ENCODE results near the gene NDUFA8. TPM values are rescaled to one million over a fixed set of nuclear protein-coding genes. Genes with fewer than 3 reads are reported as not detected.

The NDUFA8 gene
- total RNA-seq, 1 experiment from 2014 or later: 84.6 TPM

DNA sequence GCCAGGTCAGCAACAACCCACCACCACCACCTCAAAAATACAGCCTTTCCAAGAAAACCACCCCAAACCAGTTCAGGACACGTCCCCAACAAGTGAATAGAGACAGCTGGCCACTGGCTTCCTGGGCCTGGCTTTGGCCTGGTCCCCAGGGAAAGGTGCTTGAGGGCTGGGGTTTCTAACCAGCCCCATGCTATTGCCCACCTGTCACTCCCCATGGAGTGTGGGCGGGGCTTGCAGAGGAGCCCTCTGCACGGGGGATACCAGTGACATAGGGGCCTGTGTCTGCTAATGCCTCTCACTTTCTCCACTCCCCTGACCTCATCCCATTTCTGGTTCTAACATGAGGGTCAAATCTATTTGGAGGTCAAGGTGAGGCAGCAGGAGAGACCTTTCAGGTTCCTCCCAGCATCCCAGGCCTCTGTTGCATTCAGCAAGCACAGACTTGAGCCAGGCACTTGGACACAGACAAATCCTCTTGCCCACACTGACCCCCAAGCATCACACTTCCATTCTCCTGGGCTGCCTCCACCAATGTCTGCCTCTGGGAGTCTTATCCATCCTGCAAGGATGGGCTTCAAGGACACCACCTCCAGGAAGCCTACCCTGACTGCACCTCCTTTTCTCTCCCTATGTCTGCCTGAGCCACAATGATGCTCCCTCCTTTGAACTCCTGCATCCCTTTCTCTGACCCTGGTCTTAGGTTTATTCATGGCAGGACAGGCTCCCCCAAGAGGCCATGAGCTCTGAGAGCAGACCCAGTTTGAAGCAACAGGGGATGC, 50.4 kb downstream of the NDUFA8 start:
- POLR2A ChIA-PET (ENCODE audit: unreplicated experiment): no interaction called here
- H2AFZ ChIP-seq: no peak overlapping the region
- H3K4me1 ChIP-seq (replicated peaks; ENCODE audit: insufficient read depth): no peaks in the 10 kb centered on the region
- no peaks in the 10 kb centered on the region for H3K9me2 ChIP-seq (ENCODE audit: insufficient read depth)
- TF ChIP-seq, protein P1, sequence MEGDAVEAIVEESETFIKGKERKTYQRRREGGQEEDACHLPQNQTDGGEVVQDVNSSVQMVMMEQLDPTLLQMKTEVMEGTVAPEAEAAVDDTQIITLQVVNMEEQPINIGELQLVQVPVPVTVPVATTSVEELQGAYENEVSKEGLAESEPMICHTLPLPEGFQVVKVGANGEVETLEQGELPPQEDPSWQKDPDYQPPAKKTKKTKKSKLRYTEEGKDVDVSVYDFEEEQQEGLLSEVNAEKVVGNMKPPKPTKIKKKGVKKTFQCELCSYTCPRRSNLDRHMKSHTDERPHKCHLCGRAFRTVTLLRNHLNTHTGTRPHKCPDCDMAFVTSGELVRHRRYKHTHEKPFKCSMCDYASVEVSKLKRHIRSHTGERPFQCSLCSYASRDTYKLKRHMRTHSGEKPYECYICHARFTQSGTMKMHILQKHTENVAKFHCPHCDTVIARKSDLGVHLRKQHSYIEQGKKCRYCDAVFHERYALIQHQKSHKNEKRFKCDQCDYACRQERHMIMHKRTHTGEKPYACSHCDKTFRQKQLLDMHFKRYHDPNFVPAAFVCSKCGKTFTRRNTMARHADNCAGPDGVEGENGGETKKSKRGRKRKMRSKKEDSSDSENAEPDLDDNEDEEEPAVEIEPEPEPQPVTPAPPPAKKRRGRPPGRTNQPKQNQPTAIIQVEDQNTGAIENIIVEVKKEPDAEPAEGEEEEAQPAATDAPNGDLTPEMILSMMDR (conservative IDR thresholded peaks at IDR 0.05): no peak
- no peak for TF ChIP-seq EZH2 (IDR thresholded peaks at IDR 0.05; ENCODE audit: low read depth)
- BruUV-seq (replicated peaks): no TSS peak
- no peaks in the 10 kb centered on the region for H4K20me1 ChIP-seq (ENCODE audit: insufficient read depth)
- intact Hi-C loops (cut with micrococcal nuclease; ENCODE audit: unreplicated experiment): no loop called here
- CTCF ChIA-PET: no interaction called here
- no peaks in the 10 kb centered on the region for H3K79me2 ChIP-seq (ENCODE audit: low read depth)
- H3F3A ChIP-seq (ENCODE audit: insufficient read depth, low read depth): no peaks in the 10 kb centered on the region
- no peaks in the 10 kb centered on the region for H3K36me3 ChIP-seq (ENCODE audit: low read depth)
- H3K9me3 ChIP-seq (ENCODE audit: insufficient read depth, low read depth): no peaks in the 10 kb centered on the region
- peaks cover 32% of the 10 kb centered on the region for H3K27me3 ChIP-seq (ENCODE audit: insufficient read depth, low read depth)
- no peak overlapping the region for H3K27ac ChIP-seq
- DNase-seq: no peak
- no peak overlapping the region for H3K4me2 ChIP-seq
- H3K4me3 ChIP-seq: no peak overlapping the region

- POLR2A ChIA-PET (ENCODE audit: unreplicated experiment): no interaction called here
- Histone ChIP-seq H3K9me2 (ENCODE audit: insufficient read depth) (no peaks in the 10 kb centered on the region), H3K79me2 (ENCODE audit: low read depth) (no peaks in the 10 kb centered on the region), H3K27me3 (ENCODE audit: insufficient read depth, low read depth) (peaks cover 16% of the 10 kb centered on the region), H2AFZ (no peak overlapping the region), H3K4me3 (no peak overlapping the region), H4K20me1 (ENCODE audit: insufficient read depth) (no peaks in the 10 kb centered on the region), H3F3A (ENCODE audit: insufficient read depth, low read depth) (no peaks in the 10 kb centered on the region), H3K4me2 (no peak overlapping the region), H3K4me1 (replicated peaks; ENCODE audit: insufficient read depth) (no peaks in the 10 kb centered on the region), H3K9me3 (ENCODE audit: insufficient read depth, low read depth) (no peaks in the 10 kb centered on the region), H3K27ac (no peak overlapping the region), H3K36me3 (ENCODE audit: low read depth) (no peaks in the 10 kb centered on the region)
- BruUV-seq (replicated peaks): no TSS peak
- intact Hi-C loops (cut with micrococcal nuclease; ENCODE audit: unreplicated experiment): no loop called here
- no peak for TF ChIP-seq EZH2 (IDR thresholded peaks at IDR 0.05; ENCODE audit: low read depth)
- TF ChIP-seq, protein P1 (conservative IDR thresholded peaks at IDR 0.05): no peak
- CTCF ChIA-PET: no interaction called here
- no peak for DNase-seq
These were observed 52.2 kb downstream of the NDUFA8 start for GRCh38 chr9:122107291-122107805.

DNA sequence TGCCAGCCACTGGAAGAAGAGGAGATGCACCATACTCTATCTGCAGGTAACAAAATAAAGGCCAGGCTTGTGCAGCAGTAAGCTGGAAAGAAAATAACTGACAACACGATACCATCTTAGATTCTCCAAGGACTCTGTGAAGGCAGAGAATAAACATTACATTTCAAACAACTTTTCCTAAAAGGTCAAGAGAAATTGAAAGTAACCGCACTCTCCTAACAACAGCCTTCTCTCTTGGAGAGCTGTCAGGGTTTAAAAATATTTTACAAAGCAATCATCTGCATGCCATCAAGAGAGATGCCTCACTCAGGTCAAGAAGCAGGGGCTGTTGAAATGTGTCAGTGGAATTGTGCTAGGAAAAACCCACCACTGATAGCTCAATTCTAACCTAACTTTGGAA, 53.0 kb downstream of the NDUFA8 start:
- Histone ChIP-seq H3K27me3 (ENCODE audit: insufficient read depth, low read depth) (peaks cover 14% of the 10 kb centered on the region), H3K27ac (no peak overlapping the region), H3K9me3 (ENCODE audit: insufficient read depth, low read depth) (no peaks in the 10 kb centered on the region), H3K9me2 (ENCODE audit: insufficient read depth) (no peaks in the 10 kb centered on the region), H3K4me3 (no peak overlapping the region), H3K4me1 (replicated peaks; ENCODE audit: insufficient read depth) (no peaks in the 10 kb centered on the region), H3F3A (ENCODE audit: insufficient read depth, low read depth) (no peaks in the 10 kb centered on the region), H3K36me3 (ENCODE audit: low read depth) (no peaks in the 10 kb centered on the region), H3K79me2 (ENCODE audit: low read depth) (no peaks in the 10 kb centered on the region), H3K4me2 (no peak overlapping the region), H2AFZ (no peak overlapping the region), H4K20me1 (ENCODE audit: insufficient read depth) (no peaks in the 10 kb centered on the region)
- TF ChIP-seq, protein P1 (conservative IDR thresholded peaks at IDR 0.05): no peak
- no peak for TF ChIP-seq EZH2 (IDR thresholded peaks at IDR 0.05; ENCODE audit: low read depth)
- no TSS peak for BruUV-seq (replicated peaks)
- ChIA-PET POLR2A (ENCODE audit: unreplicated experiment) (no interaction called here), CTCF (no interaction called here)
- intact Hi-C loops (cut with micrococcal nuclease; ENCODE audit: unreplicated experiment): no loop called here
- no peak for DNase-seq

Measured in PC-9 (cell line).